KMS-11 (cell line): ENCODE data around the gene RGS2.

Experiments
- H2AFZ ChIP-seq: fragments of 200-600 bp; sonication (generic); 2 replicates; pipeline ENCODE4 v1.6.1; 2016; ENCODE audit warnings: antibody characterized with exemption, mixed run types, low read depth
- H3K27ac ChIP-seq: fragments of 200-600 bp; sonication (generic); 2 replicates; pipeline ENCODE4 v1.6.1; 2016; ENCODE audit warnings: mild to moderate bottlenecking, mixed run types
- H3K27me3 ChIP-seq: fragments of 200-600 bp; sonication (generic); 2 replicates; pipeline ENCODE4 v1.6.1; 2017; ENCODE audit warnings: mild to moderate bottlenecking, low read depth, mixed run types, moderate library complexity; ENCODE audit not compliant: insufficient read depth
- H3K36me3 ChIP-seq: fragments of 200-600 bp; sonication (generic); 2 replicates; pipeline ENCODE4 v1.6.1; 2017; ENCODE audit warnings: mild to moderate bottlenecking, mixed run types; ENCODE audit not compliant: insufficient read depth
- H3K4me1 ChIP-seq: fragments of 200-600 bp; sonication (generic); 2 replicates; pipeline ENCODE4 v1.6.1; 2016; ENCODE audit warnings: mild to moderate bottlenecking, low read depth, mixed run types; ENCODE audit not compliant: poor library complexity, severe bottlenecking
- H3K4me2 ChIP-seq: fragments of 200-600 bp; sonication (generic); 2 replicates; pipeline ENCODE4 v1.7.0; 2016; ENCODE audit warnings: mild to moderate bottlenecking, mixed run types
- H3K4me3 ChIP-seq: fragments of 200-600 bp; sonication (generic); IDR thresholded peaks from 2 replicates; pipeline ENCODE4 v1.6.1; 2017; ENCODE audit warnings: low read depth, low read length, mixed read lengths; ENCODE audit not compliant: insufficient read depth
- H3K79me2 ChIP-seq: fragments of 200-600 bp; sonication (generic); 2 replicates; pipeline ENCODE4 v1.6.1; 2016; ENCODE audit warnings: low read depth, mixed run types; ENCODE audit not compliant: insufficient read depth
- H3K9ac ChIP-seq: fragments of 200-600 bp; sonication (generic); 2 replicates; pipeline ENCODE4 v1.6.1; 2016; ENCODE audit warnings: mild to moderate bottlenecking, mixed run types
- H4K20me1 ChIP-seq: fragments of 200-600 bp; sonication (generic); 2 replicates; pipeline ENCODE4 v1.6.1; 2016; ENCODE audit warnings: mild to moderate bottlenecking, mixed run types; ENCODE audit not compliant: insufficient read depth
- TF ChIP-seq, protein P1 (sequence below): fragments of 200-600 bp; sonication (generic); conservative IDR thresholded peaks from 2 replicates; pipeline ENCODE4 v1.6.1; 2017; ENCODE audit warnings: low read depth, mild to moderate bottlenecking, antibody characterized with exemption, low read length, moderate library complexity, mixed read lengths

Gene RGS2

DNA sequence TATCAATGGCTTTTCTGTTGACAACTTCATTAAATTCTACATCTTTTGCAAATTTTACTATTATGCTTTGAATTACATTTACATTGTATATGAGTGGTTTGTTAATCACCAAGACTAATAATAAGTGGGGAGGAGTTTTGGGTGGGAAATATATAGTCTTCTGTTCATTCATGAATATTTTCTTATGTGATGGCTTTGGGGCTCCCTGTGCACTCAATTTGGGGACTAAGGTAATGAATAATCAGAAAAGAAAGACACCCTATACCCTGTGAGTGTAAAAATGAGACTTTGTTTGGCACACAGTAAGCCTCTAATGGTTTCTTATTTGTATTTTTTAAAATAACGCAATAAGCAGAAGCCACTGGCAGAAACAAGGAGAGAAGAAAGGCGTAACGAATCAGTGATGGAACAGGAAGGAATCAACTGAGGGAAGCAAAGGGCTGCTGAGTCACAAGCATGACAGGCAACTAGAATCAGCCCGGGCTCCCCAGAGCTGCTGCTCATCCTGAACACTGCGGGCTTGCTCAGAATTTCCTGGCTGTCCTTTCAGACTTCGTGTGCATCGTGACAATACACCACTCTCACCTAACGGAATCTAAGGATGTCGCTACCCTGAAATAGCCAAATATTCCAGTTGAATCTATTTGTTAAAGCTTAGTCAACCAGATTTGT lies 20.8 kb upstream of the RGS2 start:
- H3K27me3 ChIP-seq = no peaks in the 10 kb centered on the region
- no peak overlapping the region for H3K9ac ChIP-seq
- H3K4me1 ChIP-seq = no peaks in the 10 kb centered on the region
- H3K36me3 ChIP-seq = no peaks in the 10 kb centered on the region
- H3K4me3 ChIP-seq = no peak overlapping the region
- H3K4me2 ChIP-seq = no peak overlapping the region
- H4K20me1 ChIP-seq = no peaks in the 10 kb centered on the region
- no peak overlapping the region for H2AFZ ChIP-seq
- H3K27ac ChIP-seq = no peak overlapping the region
- H3K79me2 ChIP-seq = no peaks in the 10 kb centered on the region
- TF ChIP-seq, protein P1, sequence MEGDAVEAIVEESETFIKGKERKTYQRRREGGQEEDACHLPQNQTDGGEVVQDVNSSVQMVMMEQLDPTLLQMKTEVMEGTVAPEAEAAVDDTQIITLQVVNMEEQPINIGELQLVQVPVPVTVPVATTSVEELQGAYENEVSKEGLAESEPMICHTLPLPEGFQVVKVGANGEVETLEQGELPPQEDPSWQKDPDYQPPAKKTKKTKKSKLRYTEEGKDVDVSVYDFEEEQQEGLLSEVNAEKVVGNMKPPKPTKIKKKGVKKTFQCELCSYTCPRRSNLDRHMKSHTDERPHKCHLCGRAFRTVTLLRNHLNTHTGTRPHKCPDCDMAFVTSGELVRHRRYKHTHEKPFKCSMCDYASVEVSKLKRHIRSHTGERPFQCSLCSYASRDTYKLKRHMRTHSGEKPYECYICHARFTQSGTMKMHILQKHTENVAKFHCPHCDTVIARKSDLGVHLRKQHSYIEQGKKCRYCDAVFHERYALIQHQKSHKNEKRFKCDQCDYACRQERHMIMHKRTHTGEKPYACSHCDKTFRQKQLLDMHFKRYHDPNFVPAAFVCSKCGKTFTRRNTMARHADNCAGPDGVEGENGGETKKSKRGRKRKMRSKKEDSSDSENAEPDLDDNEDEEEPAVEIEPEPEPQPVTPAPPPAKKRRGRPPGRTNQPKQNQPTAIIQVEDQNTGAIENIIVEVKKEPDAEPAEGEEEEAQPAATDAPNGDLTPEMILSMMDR = no peak

DNA sequence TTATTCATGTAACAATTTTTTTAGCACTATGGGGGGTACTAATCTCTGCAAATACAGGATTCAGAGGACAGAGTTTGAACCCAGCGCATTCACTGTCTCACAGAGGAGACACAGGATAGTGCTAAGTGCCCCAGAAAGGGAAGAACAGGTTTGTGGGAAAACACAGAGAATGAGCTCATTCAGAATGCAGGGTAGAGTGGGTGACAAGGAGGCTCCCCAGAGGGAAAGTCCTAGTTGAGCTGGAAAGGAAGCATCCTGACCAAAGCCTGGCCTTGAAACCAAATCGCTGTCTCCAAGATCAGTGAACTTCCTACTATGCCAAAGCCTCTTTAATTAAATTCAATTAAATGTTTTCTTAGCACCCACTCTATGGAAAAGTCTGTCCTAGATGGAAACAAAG lies 19.0 kb upstream of the RGS2 start:
- Histone ChIP-seq H3K4me1 (no peaks in the 10 kb centered on the region), H3K36me3 (no peaks in the 10 kb centered on the region)

DNA sequence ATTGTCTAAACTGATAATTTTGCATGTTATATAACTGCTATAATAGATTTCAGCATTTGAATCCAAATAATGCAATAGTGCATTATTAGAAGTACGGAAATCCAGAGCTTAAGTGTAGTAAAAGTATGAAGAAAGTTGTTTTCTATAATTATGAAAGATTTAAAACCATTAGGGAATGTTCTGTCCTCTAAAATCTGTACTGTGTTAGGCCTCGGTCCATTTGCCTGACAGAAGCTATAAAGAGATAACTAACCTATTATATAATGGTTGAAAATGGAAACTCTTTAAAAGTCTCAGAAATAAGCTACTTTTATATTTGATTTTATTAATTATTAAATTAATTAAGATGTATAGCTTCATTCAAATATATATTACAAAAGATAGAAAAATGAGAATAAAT lies 16.2 kb upstream of the RGS2 start:
- H3K36me3 ChIP-seq = no peaks in the 10 kb centered on the region
- H3K4me3 ChIP-seq = no peak overlapping the region
- H2AFZ ChIP-seq = no peak overlapping the region
- no peaks in the 10 kb centered on the region for H3K4me1 ChIP-seq
- no peaks in the 10 kb centered on the region for H3K27me3 ChIP-seq
- TF ChIP-seq, protein P1 = no peak
- no peaks in the 10 kb centered on the region for H3K79me2 ChIP-seq
- no peak overlapping the region for H3K27ac ChIP-seq
- H4K20me1 ChIP-seq = no peaks in the 10 kb centered on the region
- no peak overlapping the region for H3K4me2 ChIP-seq
- H3K9ac ChIP-seq = no peak overlapping the region

More for the DNA sequence above, 19.0 kb upstream of the RGS2 start:
- Histone ChIP-seq H3K4me3 (no peak overlapping the region), H2AFZ (no peak overlapping the region), H3K9ac (no peak overlapping the region), H3K79me2 (no peaks in the 10 kb centered on the region), H3K27ac (no peak overlapping the region), H4K20me1 (no peaks in the 10 kb centered on the region), H3K4me2 (no peak overlapping the region), H3K27me3 (no peaks in the 10 kb centered on the region)
- TF ChIP-seq, protein P1 = no peak

DNA sequence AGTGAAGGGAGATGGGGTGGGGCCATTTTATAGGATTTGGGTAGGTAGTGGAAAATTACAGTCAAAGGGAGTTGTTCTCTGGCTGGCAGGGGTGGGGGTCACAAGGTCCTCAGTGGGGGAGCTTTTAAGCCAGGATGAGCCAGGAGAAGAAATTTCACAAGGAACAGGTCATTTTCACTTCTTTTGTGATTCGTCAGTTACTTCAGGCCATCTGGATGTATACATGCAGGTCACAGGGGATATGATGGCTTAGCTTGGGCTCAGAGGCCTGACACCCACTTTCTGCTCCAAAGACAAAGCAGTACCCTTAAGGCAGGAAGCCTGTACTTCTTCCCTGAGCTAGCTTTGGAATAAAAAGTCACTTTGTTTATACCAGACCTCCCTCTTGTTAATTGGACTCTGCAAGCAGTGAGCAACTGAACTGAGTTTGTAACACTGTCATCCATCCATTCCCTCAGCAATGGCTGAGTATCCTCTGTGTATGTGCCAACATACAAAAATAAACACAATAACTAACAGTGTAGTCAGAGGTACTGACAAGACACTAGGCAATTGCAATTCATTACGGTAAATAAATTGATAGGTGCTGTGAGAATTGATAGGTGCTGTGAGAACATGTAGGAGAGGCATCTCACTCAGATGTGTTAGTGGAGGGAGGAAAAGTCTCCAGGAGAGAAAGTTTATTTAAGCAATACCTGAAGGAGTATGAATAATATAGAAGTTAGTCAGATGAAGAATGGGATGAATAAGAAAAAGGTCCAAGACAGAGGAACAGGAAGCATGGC lies 14.7 kb upstream of the RGS2 start:
- H3K9ac ChIP-seq = no peak overlapping the region
- H3K27me3 ChIP-seq = no peaks in the 10 kb centered on the region
- H3K4me3 ChIP-seq = no peak overlapping the region
- no peaks in the 10 kb centered on the region for H4K20me1 ChIP-seq
- H3K4me2 ChIP-seq = no peak overlapping the region
- H3K36me3 ChIP-seq = no peaks in the 10 kb centered on the region
- no peak overlapping the region for H3K27ac ChIP-seq
- TF ChIP-seq, protein P1 = no peak
- no peaks in the 10 kb centered on the region for H3K4me1 ChIP-seq
- no peaks in the 10 kb centered on the region for H3K79me2 ChIP-seq
- no peak overlapping the region for H2AFZ ChIP-seq
